Sigmoid colon (tissue), 4 donors: ENCODE measurements around the gene OPCML.

Experiments
- EP300 ChIP-seq, 4 donors: sonication (generic); formaldehyde crosslinking; IDR thresholded peaks; one replicate each; pipeline ENCODE4 v1.6.1; 2017; ENCODE audit warnings: antibody characterized with exemption in 4 of 4
- POLR2A ChIP-seq, 2 donors: fragments of 450-650 bp; IDR thresholded peaks; one replicate each; pipeline ENCODE4 v1.6.1; 2016; ENCODE audit warnings: antibody characterized with exemption in 2 of 2, mild to moderate bottlenecking in 2 of 2, moderate library complexity in 2 of 2
- POLR2AphosphoS5 ChIP-seq, 4 donors: sonication (generic); formaldehyde crosslinking; IDR thresholded peaks; one replicate each; pipeline ENCODE4 v1.6.1; 2017; ENCODE audit warnings: antibody characterized with exemption in 4 of 4
- TF ChIP-seq, protein P1 (sequence below), 4 experiments: fragments of 450-650 bp in 3 of 4; fragments of 200-600 bp in 1 of 4; IDR thresholded peaks; one replicate each; pipeline ENCODE4 v1.5.1; 2016 to 2019; ENCODE audit warnings: antibody characterized with exemption in 4 of 4, mild to moderate bottlenecking in 3 of 4, moderate library complexity in 2 of 4

DNA sequence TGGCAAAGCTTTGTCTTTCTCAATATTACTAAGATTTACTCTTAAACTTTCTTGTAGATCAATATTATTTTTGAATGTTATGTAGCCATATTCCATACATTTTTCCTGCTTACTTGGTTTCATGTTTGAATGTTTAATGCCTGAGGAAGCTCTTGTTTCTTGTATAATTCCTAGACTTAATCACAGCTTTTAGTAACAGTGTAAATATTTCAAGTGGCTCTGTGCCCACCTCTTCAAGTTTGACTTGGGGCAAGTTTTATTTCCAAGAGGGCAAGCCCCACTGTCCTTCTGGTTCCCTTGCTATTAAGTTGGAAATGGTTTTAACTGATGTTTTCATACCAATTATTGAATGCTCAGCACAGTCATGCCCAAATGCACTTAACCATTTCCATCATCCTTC, 1004.1 kb downstream of the OPCML start:
- TF ChIP-seq POLR2A (IDR thresholded peaks at IDR 0.05) (no peak), POLR2AphosphoS5 (IDR thresholded peaks at IDR 0.05) (no peak), EP300 (IDR thresholded peaks at IDR 0.05) (no peak)
- TF ChIP-seq, protein P1, sequence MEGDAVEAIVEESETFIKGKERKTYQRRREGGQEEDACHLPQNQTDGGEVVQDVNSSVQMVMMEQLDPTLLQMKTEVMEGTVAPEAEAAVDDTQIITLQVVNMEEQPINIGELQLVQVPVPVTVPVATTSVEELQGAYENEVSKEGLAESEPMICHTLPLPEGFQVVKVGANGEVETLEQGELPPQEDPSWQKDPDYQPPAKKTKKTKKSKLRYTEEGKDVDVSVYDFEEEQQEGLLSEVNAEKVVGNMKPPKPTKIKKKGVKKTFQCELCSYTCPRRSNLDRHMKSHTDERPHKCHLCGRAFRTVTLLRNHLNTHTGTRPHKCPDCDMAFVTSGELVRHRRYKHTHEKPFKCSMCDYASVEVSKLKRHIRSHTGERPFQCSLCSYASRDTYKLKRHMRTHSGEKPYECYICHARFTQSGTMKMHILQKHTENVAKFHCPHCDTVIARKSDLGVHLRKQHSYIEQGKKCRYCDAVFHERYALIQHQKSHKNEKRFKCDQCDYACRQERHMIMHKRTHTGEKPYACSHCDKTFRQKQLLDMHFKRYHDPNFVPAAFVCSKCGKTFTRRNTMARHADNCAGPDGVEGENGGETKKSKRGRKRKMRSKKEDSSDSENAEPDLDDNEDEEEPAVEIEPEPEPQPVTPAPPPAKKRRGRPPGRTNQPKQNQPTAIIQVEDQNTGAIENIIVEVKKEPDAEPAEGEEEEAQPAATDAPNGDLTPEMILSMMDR (IDR thresholded peaks at IDR 0.05): no peak
